Subcutaneous abdominal adipose tissue (tissue), 5 donors: ENCODE data around the gene NCOA3.

Experiments used
- H3K27ac ChIP-seq: one replicate; pipeline ENCODE4 v1.7.0; 2013; ENCODE audit warnings: low read depth, mild to moderate bottlenecking, inconsistent platforms, low read length, moderate library complexity
- H3K27me3 ChIP-seq, 5 donors: one replicate each; pipeline ENCODE4 v1.7.0; 2013; ENCODE audit warnings: low read length in 5 of 5, inconsistent platforms in 1 of 5; ENCODE audit not compliant: control insufficient read depth in 5 of 5, insufficient read depth in 4 of 5
- H3K36me3 ChIP-seq, 5 donors: one replicate each; pipeline ENCODE4 v1.7.0; 2013; ENCODE audit warnings: low read length in 5 of 5; ENCODE audit not compliant: control insufficient read depth in 5 of 5, insufficient read depth in 5 of 5
- H3K4me1 ChIP-seq, 5 donors: one replicate each; pipeline ENCODE4 v1.7.0; 2013; ENCODE audit warnings: low read length in 5 of 5, mild to moderate bottlenecking in 3 of 5, moderate library complexity in 1 of 5; ENCODE audit not compliant: control insufficient read depth in 5 of 5, insufficient read depth in 5 of 5
- H3K4me3 ChIP-seq, 5 donors: one replicate each; pipeline ENCODE4 v1.7.0; 2013; ENCODE audit warnings: low read length in 5 of 5, low read depth in 1 of 5
- H3K9ac ChIP-seq, 5 donors: one replicate each; pipeline ENCODE4 v1.7.0; 2013; ENCODE audit warnings: low read length in 5 of 5, mild to moderate bottlenecking in 4 of 5, moderate library complexity in 3 of 5
- H3K9me3 ChIP-seq, 5 donors: one replicate each; pipeline ENCODE4 v1.7.0; 2013; ENCODE audit warnings: low read length in 5 of 5; ENCODE audit not compliant: control insufficient read depth in 5 of 5
- donor health status: healthy.
- donor health status: healthy.
- donor health status: healthy.
- donor health status: healthy.
- donor health status: healthy.

The NCOA3 gene

GRCh38 chr20:47605673-47606413 lies 104.2 kb downstream of the NCOA3 start:
- Histone ChIP-seq H3K27ac (no peak overlapping the region), H3K9ac (no peak overlapping the region), H3K4me1 (peaks cover 0 to 21% (median 4%) of the 10 kb centered on the region in 5 donors), H3K9me3 (peaks cover 0 to 6% (median 0%) of the 10 kb centered on the region in 5 donors), H3K4me3 (no peak overlapping the region), H3K36me3 (no peaks in the 10 kb centered on the region), H3K27me3 (no peaks in the 10 kb centered on the region)

- no peak overlapping the region for H3K4me3 ChIP-seq
- H3K27ac ChIP-seq: no peak overlapping the region
- peaks cover 0 to 6% (median 0%) of the 10 kb centered on the region in 5 donors for H3K9me3 ChIP-seq
- peaks cover 0 to 23% (median 6%) of the 10 kb centered on the region in 5 donors for H3K4me1 ChIP-seq
- no peaks in the 10 kb centered on the region for H3K36me3 ChIP-seq
- H3K9ac ChIP-seq: no peak overlapping the region
- H3K27me3 ChIP-seq: no peaks in the 10 kb centered on the region
Observed at GRCh38 chr20:47606414-47606982, 104.8 kb downstream of the NCOA3 start.

GRCh38 chr20:47606983-47607613 lies 105.4 kb downstream of the NCOA3 start:
- no peaks in the 10 kb centered on the region for H3K27me3 ChIP-seq
- H3K27ac ChIP-seq: no peak overlapping the region
- H3K9me3 ChIP-seq: peaks cover 0 to 6% (median 0%) of the 10 kb centered on the region in 5 donors
- H3K9ac ChIP-seq: no peak overlapping the region
- no peak overlapping the region for H3K4me3 ChIP-seq
- H3K36me3 ChIP-seq: no peaks in the 10 kb centered on the region
- H3K4me1 ChIP-seq: peaks cover 0 to 23% (median 6%) of the 10 kb centered on the region in 5 donors

- H3K27me3 ChIP-seq: no peaks in the 10 kb centered on the region
- H3K9me3 ChIP-seq: no peaks in the 10 kb centered on the region
- no peak overlapping the region for H3K9ac ChIP-seq
- peaks cover 0 to 30% (median 6%) of the 10 kb centered on the region in 5 donors for H3K4me1 ChIP-seq
- no peaks in the 10 kb centered on the region for H3K36me3 ChIP-seq
- no peak overlapping the region for H3K27ac ChIP-seq
- no peak overlapping the region for H3K4me3 ChIP-seq
Observed at GRCh38 chr20:47609001-47609400, 107.3 kb downstream of the NCOA3 start.

- H3K27me3 ChIP-seq: no peaks in the 10 kb centered on the region
- no peak overlapping the region for H3K9ac ChIP-seq
- H3K9me3 ChIP-seq: no peaks in the 10 kb centered on the region
- H3K27ac ChIP-seq: peak overlapping the region; percentile 20
- no peaks in the 10 kb centered on the region for H3K36me3 ChIP-seq
- H3K4me1 ChIP-seq: peaks cover 0 to 36% (median 8%) of the 10 kb centered on the region in 5 donors
- no peak overlapping the region for H3K4me3 ChIP-seq
Observed at GRCh38 chr20:47610247-47610944, 108.7 kb downstream of the NCOA3 start.

GRCh38 chr20:47610945-47611250 lies 109.2 kb downstream of the NCOA3 start:
- no peaks in the 10 kb centered on the region for H3K27me3 ChIP-seq
- no peak overlapping the region for H3K4me3 ChIP-seq
- H3K9me3 ChIP-seq: no peaks in the 10 kb centered on the region
- H3K4me1 ChIP-seq: peaks cover 0 to 36% (median 8%) of the 10 kb centered on the region in 5 donors
- H3K9ac ChIP-seq: no peak overlapping the region
- no peaks in the 10 kb centered on the region for H3K36me3 ChIP-seq
- peak overlapping the region; percentile 20 for H3K27ac ChIP-seq

GRCh38 chr20:47611785-47612184 lies 110.1 kb downstream of the NCOA3 start:
- Histone ChIP-seq H3K9ac (no peak overlapping the region), H3K36me3 (no peaks in the 10 kb centered on the region), H3K27ac (no peak overlapping the region), H3K4me1 (peaks cover 0 to 35% (median 8%) of the 10 kb centered on the region in 5 donors), H3K4me3 (no peak overlapping the region), H3K9me3 (no peaks in the 10 kb centered on the region), H3K27me3 (no peaks in the 10 kb centered on the region)

GRCh38 chr20:47612670-47613069 lies 111.0 kb downstream of the NCOA3 start:
- H3K36me3 ChIP-seq: no peaks in the 10 kb centered on the region
- H3K9me3 ChIP-seq: no peaks in the 10 kb centered on the region
- H3K9ac ChIP-seq: no peak overlapping the region
- H3K27me3 ChIP-seq: no peaks in the 10 kb centered on the region
- H3K4me3 ChIP-seq: no peak overlapping the region
- peaks cover 0 to 29% (median 6%) of the 10 kb centered on the region in 5 donors for H3K4me1 ChIP-seq
- H3K27ac ChIP-seq: no peak overlapping the region

GRCh38 chr20:47614703-47615309 lies 113.1 kb downstream of the NCOA3 start:
- Histone ChIP-seq H3K4me3 (no peak overlapping the region), H3K36me3 (no peaks in the 10 kb centered on the region), H3K27me3 (no peaks in the 10 kb centered on the region), H3K27ac (no peak overlapping the region), H3K9me3 (no peaks in the 10 kb centered on the region), H3K4me1 (peaks cover 0 to 23% (median 6%) of the 10 kb centered on the region in 5 donors), H3K9ac (no peak overlapping the region)
